HG02981 (cell line): Measurements from ENCODE around the gene STING1.
"Not testable (repeated sequence)": the region's sequence is repeated elsewhere in the genome, so short reads cannot be mapped to it uniquely, and the experiment has no call there.

ENCODE experiments used
- ATAC-seq: cut with Tn5 transposase; IDR thresholded peaks from one replicate; pipeline ENCODE4 v1.9.1; 2021; ENCODE audit warnings: mild to moderate bottlenecking, moderate library complexity; ENCODE audit not compliant: unreplicated experiment

STING1 gene

GRCh38 chr5:139440416-139440815 lies 42.1 kb downstream of the STING1 start:
- ATAC-seq = not testable (repeated sequence)

GRCh38 chr5:139439013-139439903 lies 43.3 kb downstream of the STING1 start, which contains the start of gene DNAJC18:
DNAJC18 (minus strand) TSS chr5:139439525; CDS start chr5:139439445, 80 bp downstream.
- peak; percentile 82 for ATAC-seq

- no peak for ATAC-seq
Measured at GRCh38 chr5:139438707-139439012, 43.9 kb downstream of the STING1 start.

GRCh38 chr5:139435676-139436075 lies 46.9 kb downstream of the STING1 start:
- no peak for ATAC-seq

GRCh38 chr5:139431706-139432105 lies 50.9 kb downstream of the STING1 start:
- no peak for ATAC-seq

GRCh38 chr5:139430015-139430414 lies 52.5 kb downstream of the STING1 start:
- ATAC-seq = no peak

- no peak for ATAC-seq
Measured at GRCh38 chr5:139426203-139426885, 56.2 kb downstream of the STING1 start.
